ENCODE measurements around the gene TBC1D24. TPM values are rescaled to one million over a fixed set of nuclear protein-coding genes. Genes with fewer than 3 reads are reported as not detected.

Gene TBC1D24
- total and polyA plus RNA-seq, 9 of the 15 experiments (the other 6 are each of a cell fraction or from before 2014, with no cell fraction given) = 1.7 to 22.6 (median 7.2) TPM

DNA sequence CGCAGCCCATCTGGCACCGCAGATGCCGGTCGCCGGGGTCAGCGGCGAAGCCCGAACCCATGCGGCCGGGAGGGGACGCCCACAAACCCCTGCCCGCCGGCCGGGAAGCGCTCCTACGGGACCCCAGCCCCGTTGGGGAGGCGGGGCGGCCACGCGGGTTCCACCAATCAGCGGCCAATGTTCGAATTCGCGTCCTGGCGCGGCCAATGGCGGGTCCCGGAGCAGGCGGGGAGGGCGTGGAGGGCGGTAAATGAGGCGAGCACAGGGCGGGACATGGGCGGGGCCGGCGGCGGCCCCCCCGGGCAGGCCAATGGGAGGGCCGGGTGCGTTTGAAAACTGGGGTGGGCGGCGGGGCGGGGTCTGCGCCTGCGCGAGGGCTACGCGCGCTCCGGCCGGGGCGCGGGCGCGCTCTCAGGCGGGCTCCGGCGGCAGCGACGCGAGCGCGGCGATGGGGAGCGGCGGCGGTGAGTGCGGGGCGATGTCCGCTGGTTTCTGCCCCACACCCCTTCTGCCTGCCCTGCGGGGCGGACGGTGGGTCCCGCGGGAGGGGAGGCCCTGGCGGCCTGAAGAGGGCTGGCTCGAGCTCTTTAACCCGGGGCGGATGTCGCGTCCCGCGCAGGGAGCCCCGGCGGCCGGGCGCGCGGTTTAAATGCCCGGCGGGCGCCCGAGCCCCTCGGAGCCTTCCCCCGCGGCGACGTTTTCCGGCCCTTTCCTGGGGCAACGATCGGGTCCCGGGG is 45.7 kb upstream of the TBC1D24 start, which contains the start of gene CCNF (continued):
- TF ChIP-seq, protein P1, sequence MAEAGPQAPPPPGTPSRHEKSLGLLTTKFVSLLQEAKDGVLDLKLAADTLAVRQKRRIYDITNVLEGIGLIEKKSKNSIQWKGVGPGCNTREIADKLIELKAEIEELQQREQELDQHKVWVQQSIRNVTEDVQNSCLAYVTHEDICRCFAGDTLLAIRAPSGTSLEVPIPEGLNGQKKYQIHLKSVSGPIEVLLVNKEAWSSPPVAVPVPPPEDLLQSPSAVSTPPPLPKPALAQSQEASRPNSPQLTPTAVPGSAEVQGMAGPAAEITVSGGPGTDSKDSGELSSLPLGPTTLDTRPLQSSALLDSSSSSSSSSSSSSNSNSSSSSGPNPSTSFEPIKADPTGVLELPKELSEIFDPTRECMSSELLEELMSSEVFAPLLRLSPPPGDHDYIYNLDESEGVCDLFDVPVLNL (CRISPR knock-in tag; IDR thresholded peaks at IDR 0.05; ENCODE audit: low read depth) = peak; percentile 53; the same call in 1 of the 2 replicates
- TF ChIP-seq SIN3B (IDR thresholded peaks at IDR 0.05; ENCODE audit: low read depth) (peak; percentile 28; the same call in 1 of the 2 replicates), SIN3A (IDR thresholded peaks at IDR 0.05; ENCODE audit: borderline replicate concordance in 2 of 2, control insufficient read depth in 1 of 2, low read depth in 2 of 2, low read length in 2 of 2) (peak; percentile 63 to 73; a peak in 1 of 4 replicates), PYGO2 (tag; IDR thresholded peaks at IDR 0.05) (no peak), NEUROD1 (IDR thresholded peaks at IDR 0.05; ENCODE audit: borderline replicate concordance, low read depth, low read length, partially characterized antibody) (peak; percentile 77), NFYB (IDR thresholded peaks at IDR 0.05; ENCODE audit: extremely low read depth, insufficient read length) (peak; percentile 79), RBM22 (IDR thresholded peaks at IDR 0.05; ENCODE audit: low read depth, low read length, poor library complexity, severe bottlenecking) (no peak), ETV1 (tag; conservative IDR thresholded peaks at IDR 0.05; ENCODE audit: low read depth) (no peak), RBM25 (IDR thresholded peaks at IDR 0.05; ENCODE audit: low read depth, low read length, severe bottlenecking) (peak; percentile 100), HDGF (IDR thresholded peaks at IDR 0.05) (no peak)
- TF ChIP-seq, protein P2, sequence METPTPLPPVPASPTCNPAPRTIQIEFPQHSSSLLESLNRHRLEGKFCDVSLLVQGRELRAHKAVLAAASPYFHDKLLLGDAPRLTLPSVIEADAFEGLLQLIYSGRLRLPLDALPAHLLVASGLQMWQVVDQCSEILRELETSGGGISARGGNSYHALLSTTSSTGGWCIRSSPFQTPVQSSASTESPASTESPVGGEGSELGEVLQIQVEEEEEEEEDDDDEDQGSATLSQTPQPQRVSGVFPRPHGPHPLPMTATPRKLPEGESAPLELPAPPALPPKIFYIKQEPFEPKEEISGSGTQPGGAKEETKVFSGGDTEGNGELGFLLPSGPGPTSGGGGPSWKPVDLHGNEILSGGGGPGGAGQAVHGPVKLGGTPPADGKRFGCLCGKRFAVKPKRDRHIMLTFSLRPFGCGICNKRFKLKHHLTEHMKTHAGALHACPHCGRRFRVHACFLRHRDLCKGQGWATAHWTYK (CRISPR knock-in tag; IDR thresholded peaks at IDR 0.05) = peak; percentile 34; the same call in 1 of the 2 replicates
- TF ChIP-seq, protein P3, sequence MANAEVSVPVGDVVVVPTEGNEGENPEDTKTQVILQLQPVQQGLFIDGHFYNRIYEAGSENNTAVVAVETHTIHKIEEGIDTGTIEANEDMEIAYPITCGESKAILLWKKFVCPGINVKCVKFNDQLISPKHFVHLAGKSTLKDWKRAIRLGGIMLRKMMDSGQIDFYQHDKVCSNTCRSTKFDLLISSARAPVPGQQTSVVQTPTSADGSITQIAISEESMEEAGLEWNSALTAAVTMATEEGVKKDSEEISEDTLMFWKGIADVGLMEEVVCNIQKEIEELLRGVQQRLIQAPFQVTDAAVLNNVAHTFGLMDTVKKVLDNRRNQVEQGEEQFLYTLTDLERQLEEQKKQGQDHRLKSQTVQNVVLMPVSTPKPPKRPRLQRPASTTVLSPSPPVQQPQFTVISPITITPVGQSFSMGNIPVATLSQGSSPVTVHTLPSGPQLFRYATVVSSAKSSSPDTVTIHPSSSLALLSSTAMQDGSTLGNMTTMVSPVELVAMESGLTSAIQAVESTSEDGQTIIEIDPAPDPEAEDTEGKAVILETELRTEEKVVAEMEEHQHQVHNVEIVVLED (CRISPR knock-in tag; IDR thresholded peaks at IDR 0.05) = peak; percentile 15; the same call in 1 of the 2 replicates
- TF ChIP-seq, protein P4, sequence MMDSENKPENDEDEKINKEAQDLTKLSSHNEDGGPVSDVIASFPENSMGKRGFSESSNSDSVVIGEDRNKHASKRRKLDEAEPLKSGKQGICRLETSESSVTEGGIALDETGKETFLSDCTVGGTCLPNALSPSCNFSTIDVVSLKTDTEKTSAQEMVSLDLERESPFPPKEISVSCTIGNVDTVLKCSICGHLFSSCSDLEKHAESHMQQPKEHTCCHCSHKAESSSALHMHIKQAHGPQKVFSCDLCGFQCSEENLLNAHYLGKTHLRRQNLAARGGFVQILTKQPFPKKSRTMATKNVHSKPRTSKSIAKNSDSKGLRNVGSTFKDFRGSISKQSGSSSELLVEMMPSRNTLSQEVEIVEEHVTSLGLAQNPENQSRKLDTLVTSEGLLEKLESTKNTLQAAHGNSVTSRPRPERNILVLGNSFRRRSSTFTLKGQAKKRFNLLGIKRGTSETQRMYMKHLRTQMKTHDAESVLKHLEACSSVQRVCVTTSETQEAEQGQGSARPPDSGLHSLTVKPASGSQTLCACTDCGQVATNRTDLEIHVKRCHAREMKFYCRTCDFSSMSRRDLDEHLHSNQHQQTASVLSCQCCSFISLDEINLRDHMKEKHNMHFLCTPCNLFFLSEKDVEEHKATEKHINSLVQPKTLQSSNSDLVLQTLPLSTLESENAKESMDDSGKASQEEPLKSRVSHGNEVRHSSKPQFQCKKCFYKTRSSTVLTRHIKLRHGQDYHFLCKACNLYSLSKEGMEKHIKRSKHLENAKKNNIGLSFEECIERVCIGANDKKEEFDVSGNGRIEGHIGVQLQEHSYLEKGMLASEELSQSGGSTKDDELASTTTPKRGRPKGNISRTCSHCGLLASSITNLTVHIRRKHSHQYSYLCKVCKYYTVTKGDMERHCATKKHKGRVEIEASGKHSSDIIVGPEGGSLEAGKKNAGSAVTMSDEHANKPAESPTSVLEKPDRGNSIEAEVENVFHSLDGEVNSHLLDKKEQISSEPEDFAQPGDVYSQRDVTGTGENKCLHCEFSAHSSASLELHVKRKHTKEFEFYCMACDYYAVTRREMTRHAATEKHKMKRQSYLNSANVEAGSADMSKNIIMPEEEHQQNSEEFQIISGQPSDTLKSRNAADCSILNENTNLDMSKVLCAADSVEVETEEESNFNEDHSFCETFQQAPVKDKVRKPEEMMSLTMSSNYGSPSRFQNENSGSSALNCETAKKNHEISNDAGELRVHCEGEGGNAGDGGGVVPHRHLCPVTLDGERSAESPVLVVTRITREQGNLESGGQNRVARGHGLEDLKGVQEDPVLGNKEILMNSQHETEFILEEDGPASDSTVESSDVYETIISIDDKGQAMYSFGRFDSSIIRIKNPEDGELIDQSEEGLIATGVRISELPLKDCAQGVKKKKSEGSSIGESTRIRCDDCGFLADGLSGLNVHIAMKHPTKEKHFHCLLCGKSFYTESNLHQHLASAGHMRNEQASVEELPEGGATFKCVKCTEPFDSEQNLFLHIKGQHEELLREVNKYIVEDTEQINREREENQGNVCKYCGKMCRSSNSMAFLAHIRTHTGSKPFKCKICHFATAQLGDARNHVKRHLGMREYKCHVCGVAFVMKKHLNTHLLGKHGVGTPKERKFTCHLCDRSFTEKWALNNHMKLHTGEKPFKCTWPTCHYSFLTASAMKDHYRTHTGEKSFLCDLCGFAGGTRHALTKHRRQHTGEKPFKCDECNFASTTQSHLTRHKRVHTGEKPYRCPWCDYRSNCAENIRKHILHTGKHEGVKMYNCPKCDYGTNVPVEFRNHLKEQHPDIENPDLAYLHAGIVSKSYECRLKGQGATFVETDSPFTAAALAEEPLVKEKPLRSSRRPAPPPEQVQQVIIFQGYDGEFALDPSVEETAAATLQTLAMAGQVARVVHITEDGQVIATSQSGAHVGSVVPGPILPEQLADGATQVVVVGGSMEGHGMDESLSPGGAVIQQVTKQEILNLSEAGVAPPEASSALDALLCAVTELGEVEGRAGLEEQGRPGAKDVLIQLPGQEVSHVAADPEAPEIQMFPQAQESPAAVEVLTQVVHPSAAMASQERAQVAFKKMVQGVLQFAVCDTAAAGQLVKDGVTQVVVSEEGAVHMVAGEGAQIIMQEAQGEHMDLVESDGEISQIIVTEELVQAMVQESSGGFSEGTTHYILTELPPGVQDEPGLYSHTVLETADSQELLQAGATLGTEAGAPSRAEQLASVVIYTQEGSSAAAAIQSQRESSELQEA (IDR thresholded peaks at IDR 0.05; ENCODE audit: low read depth) = no peak
